Activated T-cell treated with anti-CD3 and anti-CD28 coated beads, Interleukin-2, amount 50 U/mL, for 1 hour (primary cell): ENCODE results near the gene AQP12B.
"Not testable (repeated sequence)": the region's sequence is repeated elsewhere in the genome, so short reads cannot be mapped to it uniquely, and the experiment has no call there.

ENCODE experiments used
- DNase-seq: peaks from one replicate; pipeline ENCODE4 v3.0.0-alpha.2; 2020

AQP12B gene

GRCh38 chr2:240701091-240701735 lies 18.5 kb upstream of the AQP12B start:
- no peak for DNase-seq

GRCh38 chr2:240700616-240701015 lies 17.9 kb upstream of the AQP12B start:
- not testable (repeated sequence) for DNase-seq

GRCh38 chr2:240699835-240700234 lies 17.1 kb upstream of the AQP12B start:
- not testable (repeated sequence) for DNase-seq

GRCh38 chr2:240698852-240699561 lies 16.3 kb upstream of the AQP12B start:
- not testable (repeated sequence) for DNase-seq

GRCh38 chr2:240696469-240696868 lies 13.8 kb upstream of the AQP12B start:
- not testable (repeated sequence) for DNase-seq

GRCh38 chr2:240695593-240695992 lies 12.9 kb upstream of the AQP12B start:
- not testable (repeated sequence) for DNase-seq

- DNase-seq: not testable (repeated sequence)
Observed at GRCh38 chr2:240694304-240694703, 11.6 kb upstream of the AQP12B start.

- DNase-seq: not testable (repeated sequence)
Observed at GRCh38 chr2:240692583-240693561, 10.2 kb upstream of the AQP12B start.

GRCh38 chr2:240691631-240692420 lies 9.1 kb upstream of the AQP12B start, which contains the start of gene AQP12A:
Gene AQP12A, plus strand, starts transcription at chr2:240691866. Its CDS starts 48 bp downstream, at chr2:240691914.
- not testable (repeated sequence) for DNase-seq

GRCh38 chr2:240691075-240691427 lies 8.4 kb upstream of the AQP12B start:
- not testable (repeated sequence) for DNase-seq

GRCh38 chr2:240690421-240691074 lies 7.9 kb upstream of the AQP12B start:
- DNase-seq: not testable (repeated sequence)

GRCh38 chr2:240689975-240690374 lies 7.3 kb upstream of the AQP12B start:
- no peak for DNase-seq

- DNase-seq: no peak
Observed at GRCh38 chr2:240688553-240688919, 5.9 kb upstream of the AQP12B start.

- no peak for DNase-seq
Observed at GRCh38 chr2:240687741-240688552, 5.3 kb upstream of the AQP12B start.

- DNase-seq: no peak
Observed at GRCh38 chr2:240687045-240687740, 4.5 kb upstream of the AQP12B start.

- DNase-seq: no peak
Observed at GRCh38 chr2:240686460-240686859, 3.8 kb upstream of the AQP12B start.

GRCh38 chr2:240685771-240686371 lies 3.2 kb upstream of the AQP12B start:
- DNase-seq: no peak

- not testable (repeated sequence) for DNase-seq
Observed at GRCh38 chr2:240683980-240684728, 1.5 kb upstream of the AQP12B start.
